ENCODE measurements around the gene LMAN2.

DNA sequence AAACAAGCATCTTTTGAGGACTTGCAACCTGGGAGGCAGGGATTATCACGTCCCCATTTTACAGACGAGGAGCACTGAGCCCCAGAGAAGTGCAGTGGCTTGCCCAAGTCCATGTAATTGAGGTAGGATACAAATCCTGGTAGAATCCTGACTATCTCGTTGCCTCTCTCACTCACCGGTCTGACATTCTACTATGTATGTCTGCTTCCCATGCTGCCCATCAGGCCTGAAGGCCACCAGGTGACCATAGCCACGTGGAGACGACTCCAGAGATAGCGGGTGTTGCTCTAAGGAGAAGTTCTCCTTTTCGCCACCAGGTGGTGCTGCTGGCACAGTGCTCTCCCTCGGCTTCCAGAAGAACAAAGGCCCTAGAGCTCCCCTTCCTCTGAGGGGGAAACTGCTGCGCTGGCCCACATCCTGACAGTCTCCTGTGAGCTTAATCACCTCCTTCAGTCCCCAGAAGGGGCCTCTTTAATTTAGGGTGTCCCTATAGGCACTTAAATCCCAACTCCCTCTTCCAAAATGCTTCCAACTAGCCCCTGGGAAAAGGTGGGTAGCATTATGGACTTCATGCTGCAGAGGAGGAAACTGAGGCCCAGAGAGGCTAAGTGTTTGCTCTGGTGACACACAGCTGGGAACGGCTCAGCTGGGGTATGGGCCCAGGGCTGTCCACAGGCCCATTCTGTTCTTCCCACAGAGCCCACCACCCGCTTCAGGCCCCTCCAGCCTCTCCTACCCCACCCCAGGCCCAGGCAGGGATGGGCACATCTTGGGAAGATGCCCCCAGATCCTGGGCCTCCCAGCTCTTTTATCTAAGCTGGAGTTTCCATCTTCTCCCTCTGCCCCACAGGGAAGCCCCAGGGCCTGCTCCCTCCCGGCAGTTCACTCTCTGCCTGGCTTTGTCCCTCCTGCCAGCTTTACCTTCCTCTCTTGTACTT lies 39.2 kb upstream of the LMAN2 start:
- TF ChIP-seq, protein P1, sequence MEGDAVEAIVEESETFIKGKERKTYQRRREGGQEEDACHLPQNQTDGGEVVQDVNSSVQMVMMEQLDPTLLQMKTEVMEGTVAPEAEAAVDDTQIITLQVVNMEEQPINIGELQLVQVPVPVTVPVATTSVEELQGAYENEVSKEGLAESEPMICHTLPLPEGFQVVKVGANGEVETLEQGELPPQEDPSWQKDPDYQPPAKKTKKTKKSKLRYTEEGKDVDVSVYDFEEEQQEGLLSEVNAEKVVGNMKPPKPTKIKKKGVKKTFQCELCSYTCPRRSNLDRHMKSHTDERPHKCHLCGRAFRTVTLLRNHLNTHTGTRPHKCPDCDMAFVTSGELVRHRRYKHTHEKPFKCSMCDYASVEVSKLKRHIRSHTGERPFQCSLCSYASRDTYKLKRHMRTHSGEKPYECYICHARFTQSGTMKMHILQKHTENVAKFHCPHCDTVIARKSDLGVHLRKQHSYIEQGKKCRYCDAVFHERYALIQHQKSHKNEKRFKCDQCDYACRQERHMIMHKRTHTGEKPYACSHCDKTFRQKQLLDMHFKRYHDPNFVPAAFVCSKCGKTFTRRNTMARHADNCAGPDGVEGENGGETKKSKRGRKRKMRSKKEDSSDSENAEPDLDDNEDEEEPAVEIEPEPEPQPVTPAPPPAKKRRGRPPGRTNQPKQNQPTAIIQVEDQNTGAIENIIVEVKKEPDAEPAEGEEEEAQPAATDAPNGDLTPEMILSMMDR (IDR thresholded peaks at IDR 0.05): peak; percentile 96 to 99 (median 98)
- peak in 1 of 2 donors; percentile 41 for TF ChIP-seq POLR2A (IDR thresholded peaks at IDR 0.05)

All from Peyer's patch (tissue), 4 donors.